SJSA1 (cell line): ENCODE results near the gene PEX5L. TPM values are rescaled to one million over a fixed set of nuclear protein-coding genes. Genes with fewer than 3 reads are reported as not detected.

ENCODE experiments used
- DNase-seq, 2 experiments: peaks; one replicate each; pipeline ENCODE4 v3.0.0-alpha.2; 2015 to 2020; ENCODE audit warnings: low spot score in 2 of 2, low read depth in 1 of 2
- H3K27ac ChIP-seq: fragments of 250-450 bp; sonication (Bioruptor Pico); 2 replicates; pipeline ENCODE4 v1.5.1; 2020; ENCODE audit warnings: mild to moderate bottlenecking, moderate library complexity
- H3K27me3 ChIP-seq: fragments of 250-450 bp; sonication (Bioruptor Pico); replicated peaks from 2 replicates; pipeline ENCODE4 v1.5.1; 2020; ENCODE audit warnings: mild to moderate bottlenecking, moderate library complexity
- H3K36me3 ChIP-seq: fragments of 250-450 bp; sonication (Bioruptor Pico); 2 replicates; pipeline ENCODE4 v1.5.1; 2020; ENCODE audit warnings: mild to moderate bottlenecking
- H3K4me1 ChIP-seq: fragments of 250-450 bp; sonication (Bioruptor Pico); replicated peaks from 2 replicates; pipeline ENCODE4 v1.6.1; 2021; ENCODE audit warnings: mild to moderate bottlenecking
- H3K4me3 ChIP-seq: fragments of 250-450 bp; sonication (Bioruptor Pico); 2 replicates; pipeline ENCODE4 v1.5.1; 2020; ENCODE audit warnings: mild to moderate bottlenecking
- H3K9me3 ChIP-seq: fragments of 250-450 bp; sonication (Bioruptor Pico); replicated peaks from 2 replicates; pipeline ENCODE4 v1.5.1; 2020; ENCODE audit warnings: mild to moderate bottlenecking
- total RNA-seq: library from RNA; depleted of rRNA; stranded (reverse); fragments of >200 nt; shearing (Covaris generic); gene quantifications from 2 replicates; pipeline ENCODE4 v1.2.3, GENCODE V29; 2014

The PEX5L gene
- total RNA-seq, 1 experiment from 2014 or later: not detected

DNA sequence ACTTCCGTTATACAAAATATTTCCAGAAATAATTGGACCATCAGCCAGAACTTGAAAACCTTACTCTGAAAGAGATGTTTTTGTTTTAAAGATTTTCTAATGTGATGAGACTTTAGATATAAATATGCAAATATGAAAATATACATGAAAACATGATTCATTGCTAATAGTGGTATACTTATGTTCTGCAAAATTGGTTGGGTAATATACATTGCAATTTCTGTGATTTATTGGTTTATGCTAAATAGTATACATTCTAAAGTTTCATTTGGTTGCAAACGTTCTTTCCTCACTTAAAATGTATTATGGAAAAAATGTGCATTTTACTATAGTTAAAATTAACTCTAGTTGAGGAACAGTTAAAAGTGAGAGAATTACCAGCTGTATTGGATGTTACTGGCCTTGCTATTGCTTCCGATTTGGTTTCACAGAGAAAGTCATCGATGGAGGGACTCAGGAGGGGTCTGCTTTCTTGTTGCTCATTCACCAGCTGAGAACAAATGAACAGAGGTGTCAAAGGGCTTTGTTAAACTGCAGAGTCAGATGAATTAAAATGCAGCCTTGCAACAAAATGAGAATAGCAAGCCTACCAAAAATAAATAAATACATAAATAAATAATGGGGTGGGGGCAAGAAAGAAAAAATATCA, 149.3 kb downstream of the PEX5L start:
- no peaks in the 10 kb centered on the region for H3K9me3 ChIP-seq
- H3K36me3 ChIP-seq: no peaks in the 10 kb centered on the region
- H3K4me3 ChIP-seq: no peak overlapping the region
- no peaks in the 10 kb centered on the region for H3K27me3 ChIP-seq
- H3K4me1 ChIP-seq: no peaks in the 10 kb centered on the region
- no peak overlapping the region for H3K27ac ChIP-seq
- DNase-seq: no peak

DNA sequence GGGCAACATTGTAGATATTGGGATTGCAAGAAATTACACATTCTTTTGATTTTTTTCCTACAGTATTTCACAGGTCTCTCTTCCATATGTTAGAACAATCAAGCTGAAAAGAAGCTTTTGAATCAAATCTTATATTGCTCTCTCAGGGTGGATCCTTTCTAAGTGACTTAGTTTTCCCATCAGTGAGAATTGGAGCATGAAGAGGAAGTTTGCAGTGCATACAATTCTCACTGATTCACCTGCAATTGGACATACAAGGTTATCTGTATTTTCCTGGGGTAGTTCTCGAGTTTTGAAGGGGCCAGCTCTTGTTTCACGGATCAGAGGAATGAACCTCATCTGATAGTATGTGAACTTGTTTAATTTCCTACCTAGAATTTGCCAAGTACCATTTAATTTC, 150.8 kb downstream of the PEX5L start:
- Histone ChIP-seq H3K27ac (no peak overlapping the region), H3K4me3 (no peak overlapping the region), H3K27me3 (no peaks in the 10 kb centered on the region), H3K9me3 (no peaks in the 10 kb centered on the region), H3K36me3 (no peaks in the 10 kb centered on the region), H3K4me1 (no peaks in the 10 kb centered on the region)
- DNase-seq: no peak

DNA sequence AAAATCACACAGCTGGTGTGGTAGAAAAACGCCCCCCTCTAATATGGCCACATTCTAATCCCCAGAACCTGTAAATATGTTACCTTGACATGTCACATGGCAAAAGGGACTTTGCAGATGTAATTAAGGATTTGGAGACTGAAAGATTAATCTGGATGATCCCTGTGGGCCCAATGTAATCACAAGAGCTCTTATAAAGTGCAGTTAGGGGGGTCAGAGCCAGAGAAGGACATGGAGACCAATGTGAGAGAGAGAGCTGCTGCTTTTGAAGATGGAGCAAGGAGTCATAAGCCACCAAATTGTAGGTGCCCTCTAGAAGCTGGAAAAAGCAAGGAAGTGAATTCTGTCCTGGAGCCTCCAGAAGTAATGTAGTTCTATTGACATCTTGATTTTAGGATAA, 152.6 kb downstream of the PEX5L start:
- no peaks in the 10 kb centered on the region for H3K9me3 ChIP-seq
- no peak overlapping the region for H3K27ac ChIP-seq

DNA sequence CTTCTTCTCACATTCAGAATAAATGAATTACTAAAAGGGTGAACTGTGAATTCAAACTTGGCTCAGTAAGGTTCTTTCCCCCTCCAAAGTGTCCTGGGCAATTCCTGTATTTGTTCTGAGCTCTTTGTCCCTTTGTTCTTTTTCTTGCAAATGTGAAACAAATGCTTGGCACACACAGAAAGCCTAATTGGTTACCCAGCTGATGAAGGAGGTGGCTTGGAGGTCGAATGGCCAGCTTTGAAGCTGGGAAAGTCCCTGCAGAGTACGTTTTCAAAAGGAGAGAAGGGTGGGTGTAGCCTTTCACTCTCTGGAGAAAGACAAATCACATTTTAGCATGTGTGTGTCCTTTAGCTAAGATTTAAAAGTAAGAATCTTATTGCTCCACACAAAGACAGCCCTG, 154.4 kb downstream of the PEX5L start:
- Histone ChIP-seq H3K27me3 (no peaks in the 10 kb centered on the region), H3K36me3 (no peaks in the 10 kb centered on the region), H3K4me3 (no peak overlapping the region), H3K9me3 (no peaks in the 10 kb centered on the region), H3K27ac (no peak overlapping the region), H3K4me1 (no peaks in the 10 kb centered on the region)
- no peak for DNase-seq

More for the DNA sequence above, 152.6 kb downstream of the PEX5L start:
- no peak for DNase-seq
- no peaks in the 10 kb centered on the region for H3K4me1 ChIP-seq
- no peaks in the 10 kb centered on the region for H3K27me3 ChIP-seq
- H3K4me3 ChIP-seq: no peak overlapping the region
- H3K36me3 ChIP-seq: no peaks in the 10 kb centered on the region

DNA sequence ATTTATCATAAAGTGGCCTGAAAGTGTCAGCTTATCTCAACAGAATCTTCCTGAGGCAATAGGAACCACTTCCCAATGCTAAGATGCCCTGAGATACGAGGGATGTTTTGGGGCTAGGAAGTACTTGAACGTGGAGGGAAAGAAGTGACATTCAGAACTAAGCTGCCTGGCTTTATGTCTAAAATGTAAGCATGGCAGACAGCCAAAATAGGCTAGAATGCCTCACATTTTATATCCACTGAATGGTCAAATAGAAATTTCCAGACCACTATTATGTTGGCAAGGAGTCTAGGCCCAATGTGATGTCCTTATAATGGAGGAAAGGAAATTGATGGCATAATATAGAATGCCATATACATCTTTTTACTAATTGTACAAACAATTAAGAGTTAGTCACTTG, 154.9 kb downstream of the PEX5L start:
- Histone ChIP-seq H3K9me3 (no peaks in the 10 kb centered on the region), H3K4me1 (no peaks in the 10 kb centered on the region), H3K4me3 (no peak overlapping the region), H3K36me3 (no peaks in the 10 kb centered on the region), H3K27me3 (no peaks in the 10 kb centered on the region), H3K27ac (no peak overlapping the region)
- no peak for DNase-seq

DNA sequence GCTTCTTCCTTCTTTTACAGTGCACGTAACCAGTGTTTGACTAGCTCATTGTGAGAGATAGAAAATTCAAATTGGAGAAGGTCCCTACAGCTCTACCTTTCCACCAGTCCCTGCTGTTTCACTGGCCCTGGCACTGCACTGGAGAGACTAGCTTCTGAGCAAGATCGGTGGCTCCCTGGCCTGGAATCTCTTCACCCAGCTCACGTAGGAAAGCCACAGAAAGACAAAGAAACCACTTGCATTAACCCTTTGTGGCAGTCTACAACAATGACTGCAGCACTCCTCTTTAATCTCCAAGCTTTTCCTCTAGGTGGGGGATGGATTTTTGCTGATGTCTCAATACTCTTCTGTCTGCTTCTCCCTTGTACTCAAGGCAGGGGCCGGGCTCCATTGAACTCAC, 155.9 kb downstream of the PEX5L start:
- H3K9me3 ChIP-seq: no peaks in the 10 kb centered on the region
- DNase-seq: no peak
- no peak overlapping the region for H3K4me3 ChIP-seq
- H3K4me1 ChIP-seq: no peaks in the 10 kb centered on the region
- no peaks in the 10 kb centered on the region for H3K27me3 ChIP-seq
- no peak overlapping the region for H3K27ac ChIP-seq
- no peaks in the 10 kb centered on the region for H3K36me3 ChIP-seq

DNA sequence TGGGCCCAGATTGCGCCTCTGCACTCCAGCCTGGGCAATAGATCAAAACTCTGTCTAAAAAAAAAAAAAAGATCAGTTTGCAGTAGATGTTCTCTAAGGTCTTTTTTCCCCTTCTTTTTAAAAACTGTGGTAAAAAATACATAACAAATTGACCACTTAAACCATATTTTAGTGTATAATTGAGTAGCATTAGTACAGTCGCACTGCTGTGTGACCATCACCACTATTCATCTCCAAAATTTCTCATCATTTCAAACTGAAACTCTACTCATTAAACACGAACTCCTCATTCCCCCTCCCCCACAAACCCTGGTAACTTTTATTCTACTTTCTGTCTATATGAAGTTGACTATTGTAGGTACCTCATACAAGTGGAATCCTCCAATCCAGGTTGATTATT, 160.3 kb downstream of the PEX5L start:
- Histone ChIP-seq H3K4me1 (no peaks in the 10 kb centered on the region), H3K36me3 (no peaks in the 10 kb centered on the region), H3K27me3 (no peaks in the 10 kb centered on the region), H3K9me3 (no peaks in the 10 kb centered on the region), H3K4me3 (no peak overlapping the region), H3K27ac (no peak overlapping the region)
- no peak for DNase-seq

DNA sequence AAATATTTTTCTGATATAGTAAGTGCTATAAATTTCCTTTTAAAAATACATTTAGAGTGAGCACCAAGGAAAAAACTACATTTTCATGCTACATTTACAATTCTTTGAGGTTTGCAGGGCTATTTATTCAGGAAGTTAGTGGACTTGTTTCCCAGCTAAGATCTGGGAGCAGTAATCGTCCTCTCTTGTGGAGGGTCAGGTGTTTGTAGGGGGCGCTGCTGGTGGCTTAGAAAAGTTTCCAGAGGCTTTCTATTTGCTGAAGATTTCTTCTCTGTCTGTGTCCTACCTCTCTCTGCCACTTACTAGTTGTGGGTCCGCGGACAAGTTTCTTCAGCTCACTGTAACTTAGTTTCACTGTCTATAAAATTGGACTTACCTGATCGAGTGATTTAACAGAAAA, 163.9 kb downstream of the PEX5L start:
- H3K4me1 ChIP-seq: no peaks in the 10 kb centered on the region
- no peaks in the 10 kb centered on the region for H3K36me3 ChIP-seq
- H3K27ac ChIP-seq: no peak overlapping the region
- H3K27me3 ChIP-seq: no peaks in the 10 kb centered on the region
- no peak for DNase-seq
- no peaks in the 10 kb centered on the region for H3K9me3 ChIP-seq
- no peak overlapping the region for H3K4me3 ChIP-seq

DNA sequence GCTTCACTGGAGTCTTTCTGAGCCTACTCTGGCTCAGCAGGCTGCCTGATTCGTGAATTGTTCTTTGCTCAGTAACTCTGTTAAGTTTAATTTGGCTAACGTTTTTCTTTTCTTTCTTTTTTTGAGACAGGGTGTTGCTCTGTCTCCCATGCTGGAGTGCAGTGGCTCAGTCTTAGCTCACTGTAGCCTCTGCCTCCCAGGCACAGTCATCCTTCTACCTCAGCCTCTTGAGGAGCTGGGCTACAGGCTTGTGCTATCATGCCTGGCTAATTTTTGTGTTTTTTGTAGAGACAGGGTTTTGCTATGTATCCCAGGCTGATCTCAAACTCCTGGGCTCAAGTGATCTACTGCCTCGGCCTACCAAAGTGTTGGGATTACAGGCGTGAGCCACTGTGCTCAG, 165.0 kb downstream of the PEX5L start:
- Histone ChIP-seq H3K9me3 (no peaks in the 10 kb centered on the region), H3K27ac (no peak overlapping the region), H3K4me3 (no peak overlapping the region), H3K27me3 (no peaks in the 10 kb centered on the region), H3K4me1 (no peaks in the 10 kb centered on the region), H3K36me3 (no peaks in the 10 kb centered on the region)
- DNase-seq: no peak

DNA sequence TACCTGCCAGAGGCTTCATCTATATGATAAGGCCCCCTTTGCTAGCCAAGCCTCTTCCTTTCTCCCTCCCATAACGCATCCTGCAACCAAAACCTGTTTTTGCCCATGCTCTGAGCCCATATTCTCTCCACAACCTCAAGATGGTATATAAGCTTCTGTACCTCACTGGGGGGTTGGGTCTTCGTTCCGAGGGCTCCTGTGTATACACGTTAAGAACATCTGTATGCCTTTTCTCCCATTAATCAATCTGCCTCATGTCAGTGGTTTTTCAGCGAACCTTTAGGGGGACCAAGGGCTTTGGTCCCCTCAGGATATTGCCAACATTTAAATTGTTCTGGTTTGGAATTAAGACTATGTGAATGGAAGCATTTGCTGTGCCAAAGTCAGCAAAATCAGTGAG, 168.0 kb downstream of the PEX5L start:
- no peak for DNase-seq

DNA sequence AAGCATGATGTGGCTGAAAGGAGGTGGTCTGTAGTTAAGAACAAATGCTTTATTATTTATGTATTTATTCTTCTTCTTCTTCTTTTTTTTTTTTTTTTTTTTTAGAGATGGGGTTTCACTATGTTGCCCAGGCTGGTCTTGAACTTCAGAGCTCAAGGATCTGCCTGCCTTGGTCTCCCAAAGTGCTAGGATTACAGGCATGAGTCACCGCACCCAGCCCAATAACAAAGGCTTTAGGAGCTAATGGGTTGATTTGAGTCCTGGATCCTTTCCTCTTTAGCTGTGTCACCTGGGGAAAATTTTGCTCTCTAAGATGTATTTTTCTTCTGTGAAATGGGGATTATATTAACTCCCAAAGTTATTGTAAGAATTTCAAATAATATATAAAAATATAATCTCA, 168.8 kb downstream of the PEX5L start:
- no peaks in the 10 kb centered on the region for H3K4me1 ChIP-seq
- no peaks in the 10 kb centered on the region for H3K27me3 ChIP-seq
- no peak overlapping the region for H3K4me3 ChIP-seq
- DNase-seq: no peak
- H3K9me3 ChIP-seq: no peaks in the 10 kb centered on the region
- no peaks in the 10 kb centered on the region for H3K36me3 ChIP-seq
- no peak overlapping the region for H3K27ac ChIP-seq

More for the DNA sequence above, 168.0 kb downstream of the PEX5L start:
- Histone ChIP-seq H3K4me1 (no peaks in the 10 kb centered on the region), H3K9me3 (no peaks in the 10 kb centered on the region), H3K36me3 (no peaks in the 10 kb centered on the region), H3K27ac (no peak overlapping the region), H3K4me3 (no peak overlapping the region), H3K27me3 (no peaks in the 10 kb centered on the region)

DNA sequence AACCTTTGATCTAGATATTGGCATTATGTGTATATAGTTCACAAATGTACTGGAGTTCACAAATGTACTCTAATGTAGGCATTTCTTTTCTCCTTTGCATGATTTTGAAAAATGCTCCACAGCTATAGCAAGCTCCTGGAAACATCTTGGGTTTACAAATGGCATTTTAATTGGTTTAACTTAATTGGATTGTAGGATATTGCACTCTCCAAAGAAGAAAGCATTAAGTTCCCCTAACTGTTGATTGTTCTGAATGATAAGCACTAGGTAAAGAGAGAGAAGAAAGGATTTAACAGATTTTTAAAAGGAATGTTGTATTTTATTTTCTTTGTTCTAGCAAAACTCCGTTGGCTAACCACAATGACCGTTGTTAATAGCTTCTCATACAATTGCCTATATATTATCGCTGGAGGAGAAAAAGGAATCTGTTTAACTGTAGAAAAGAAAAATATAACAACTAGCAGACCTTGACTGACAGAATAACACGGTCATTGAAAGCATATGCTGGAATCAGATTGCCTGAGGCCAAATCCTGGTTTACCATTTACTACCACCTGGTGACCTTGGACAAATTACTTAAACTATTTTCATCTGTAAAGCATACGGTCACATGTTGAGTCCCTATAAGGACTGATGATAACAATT, 170.8 kb downstream of the PEX5L start:
- Histone ChIP-seq H3K27me3 (no peaks in the 10 kb centered on the region), H3K9me3 (no peaks in the 10 kb centered on the region), H3K4me3 (no peak overlapping the region), H3K4me1 (no peaks in the 10 kb centered on the region), H3K27ac (no peak overlapping the region), H3K36me3 (no peaks in the 10 kb centered on the region)
- no peak for DNase-seq

DNA sequence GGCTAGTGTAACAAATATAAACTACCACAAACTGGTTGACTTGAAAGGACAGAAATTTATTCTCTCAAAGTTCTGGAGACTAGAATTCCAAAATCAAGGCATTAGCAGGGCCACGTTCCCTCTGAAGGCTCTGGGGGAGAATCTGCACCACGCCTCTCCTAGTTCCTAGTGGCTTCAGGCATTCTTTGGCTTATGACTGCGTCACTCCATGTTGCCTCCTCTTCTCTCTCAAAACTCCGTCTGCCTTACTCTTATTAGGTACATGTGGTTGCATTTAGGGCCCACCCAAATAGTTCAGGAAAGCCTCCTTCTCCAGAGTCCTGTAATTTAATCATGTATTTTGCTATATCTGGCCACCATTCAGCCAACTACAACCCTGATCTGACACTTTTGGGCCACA, 174.8 kb downstream of the PEX5L start:
- H3K4me3 ChIP-seq: no peak overlapping the region
- no peaks in the 10 kb centered on the region for H3K27me3 ChIP-seq
- no peaks in the 10 kb centered on the region for H3K4me1 ChIP-seq
- no peaks in the 10 kb centered on the region for H3K9me3 ChIP-seq
- no peak overlapping the region for H3K27ac ChIP-seq
- no peak for DNase-seq
- no peaks in the 10 kb centered on the region for H3K36me3 ChIP-seq

DNA sequence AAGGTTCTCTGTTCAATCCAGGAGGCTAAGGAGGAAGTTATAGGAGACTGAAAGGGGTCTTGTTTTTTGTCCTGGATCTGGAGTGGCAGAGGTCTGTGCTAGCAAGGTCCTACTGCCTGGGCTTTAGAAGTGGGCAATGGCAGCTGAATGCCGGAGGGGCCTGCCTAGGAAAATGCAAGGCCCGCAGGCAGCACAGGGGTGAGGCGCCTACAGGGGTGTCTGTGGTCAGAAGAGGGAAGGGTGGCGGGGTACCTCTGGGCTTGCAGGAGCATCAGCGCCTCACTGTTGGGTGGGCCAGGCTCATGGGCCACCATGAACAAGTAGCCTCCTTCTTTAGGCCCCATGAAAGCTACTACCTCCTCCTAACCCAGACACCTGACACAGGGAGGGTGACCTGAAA, 175.4 kb downstream of the PEX5L start:
- no peaks in the 10 kb centered on the region for H3K9me3 ChIP-seq
- H3K4me1 ChIP-seq: no peaks in the 10 kb centered on the region
- no peak for DNase-seq
- H3K27ac ChIP-seq: no peak overlapping the region
- H3K36me3 ChIP-seq: no peaks in the 10 kb centered on the region
- no peak overlapping the region for H3K4me3 ChIP-seq
- H3K27me3 ChIP-seq: no peaks in the 10 kb centered on the region
